SK-N-SH (cell line): ENCODE results near the gene CPED1. TPM values are rescaled to one million over a fixed set of nuclear protein-coding genes. Genes with fewer than 3 reads are reported as not detected.

ENCODE experiments used
- CTCF ChIA-PET: fragments of 300-600, 350-600 bp; formaldehyde crosslinking; extraction: SDS; loops from one replicate; lab custom pipeline; 2021; lab: Yijun Ruan, JAX
- POLR2A ChIA-PET: fragments of 350-600 bp; sonication (Branson Sonifier 250); formaldehyde crosslinking; extraction: SDS; loops from one replicate; lab custom pipeline; 2020; ENCODE audit warnings: antibody characterized with exemption, inconsistent platforms; lab: Yijun Ruan, JAX
- DNase-seq: peaks from one replicate; pipeline ENCODE4 v3.0.0; 2012
- H2AFZ ChIP-seq: fragments of 200-600 bp; sonication (generic); 2 replicates; pipeline ENCODE4 v1.8.1; 2016; ENCODE audit warnings: antibody characterized with exemption, mild to moderate bottlenecking, low read depth
- H3F3A ChIP-seq: fragments of 200-600 bp; sonication (generic); replicated peaks from 2 replicates; pipeline ENCODE3; 2016; ENCODE audit warnings: antibody characterized with exemption, mild to moderate bottlenecking; ENCODE audit not compliant: insufficient read depth
- H3K27ac ChIP-seq, 2 experiments: fragments of 200-500 bp in 1 of 2; fragments of 200-600 bp in 1 of 2; sonication (Bioruptor generic) in 1 of 2; sonication (generic), shearing (Covaris generic) in 1 of 2; 2 replicates each; pipeline versions ENCODE4 v1.5.1 to v1.6.1; 2014 to 2016; ENCODE audit warnings: low read depth in 2 of 2, inconsistent platforms in 1 of 2, low read length in 1 of 2, mild to moderate bottlenecking in 1 of 2, mixed read lengths in 1 of 2
- H3K27me3 ChIP-seq: fragments of 200-600 bp; sonication (generic), shearing (Covaris generic); 2 replicates; pipeline ENCODE4 v1.6.1; 2016; ENCODE audit warnings: mixed run types; ENCODE audit not compliant: insufficient read depth
- H3K36me3 ChIP-seq, 2 experiments: fragments of 200-500 bp in 1 of 2; fragments of 200-600 bp in 1 of 2; sonication (Bioruptor generic) in 1 of 2; sonication (generic) in 1 of 2; replicated peaks in 1 of 2; 2 replicates each; pipeline versions ENCODE3 to v1.5.1; 2014 to 2016; ENCODE audit warnings: low read length in 1 of 2, mild to moderate bottlenecking in 1 of 2; ENCODE audit not compliant: insufficient read depth in 2 of 2, control insufficient read depth in 1 of 2
- H3K4me1 ChIP-seq, 2 experiments: fragments of 200-500 bp in 1 of 2; fragments of 200-600 bp in 1 of 2; sonication (Bioruptor generic) in 1 of 2; sonication (generic), shearing (Covaris generic) in 1 of 2; 2 replicates each; pipeline versions ENCODE4 v1.5.1 to v1.6.1; 2014 to 2016; ENCODE audit warnings: low read depth in 1 of 2, low read length in 1 of 2, mixed run types in 1 of 2; ENCODE audit not compliant: insufficient read depth in 2 of 2, control insufficient read depth in 1 of 2
- H3K4me2 ChIP-seq: fragments of 200-600 bp; sonication (generic), shearing (Covaris generic); 2 replicates; pipeline ENCODE4 v1.6.1; 2017; ENCODE audit warnings: mixed run types
- H3K4me3 ChIP-seq, 2 experiments: fragments of 200-500 bp in 1 of 2; fragments of 200-600 bp in 1 of 2; sonication (Bioruptor generic) in 1 of 2; sonication (generic), shearing (Covaris generic) in 1 of 2; 2 replicates each; pipeline versions ENCODE4 v1.5.1 to v1.8.1; 2014 to 2016; ENCODE audit warnings: low read depth in 2 of 2, inconsistent platforms in 1 of 2, low read length in 1 of 2, mild to moderate bottlenecking in 1 of 2, mixed read lengths in 1 of 2, moderate library complexity in 1 of 2
- H3K79me2 ChIP-seq: fragments of 200-600 bp; sonication (generic); 2 replicates; pipeline ENCODE4 v1.8.1; 2017; ENCODE audit warnings: mild to moderate bottlenecking; ENCODE audit not compliant: insufficient read depth
- H3K9ac ChIP-seq: fragments of 200-600 bp; sonication (generic); 2 replicates; pipeline ENCODE4 v1.6.1; 2017; ENCODE audit warnings: mixed run types
- H3K9me2 ChIP-seq: fragments of 200-600 bp; sonication (generic); 2 replicates; pipeline ENCODE4 v1.6.1; 2017; ENCODE audit warnings: mixed run types
- H3K9me3 ChIP-seq: fragments of 200-600 bp; sonication (generic); 2 replicates; pipeline ENCODE4 v1.6.1; 2017; ENCODE audit warnings: mixed run types, mild to moderate bottlenecking, moderate library complexity
- H4K20me1 ChIP-seq: fragments of 200-600 bp; sonication (generic); 2 replicates; pipeline ENCODE4 v1.6.1; 2017; ENCODE audit warnings: mild to moderate bottlenecking, mixed run types; ENCODE audit not compliant: insufficient read depth
- CHD2 ChIP-seq: fragments of 150-350 bp; IDR thresholded peaks from 2 replicates; pipeline ENCODE4 v1.6.1; 2018; ENCODE audit warnings: low read length; ENCODE audit not compliant: partially characterized antibody
- EP300 ChIP-seq, 2 experiments: IDR thresholded peaks; 2 replicates each; pipeline versions ENCODE4 v1.4.0 to v1.6.1; 2012; ENCODE audit warnings: borderline replicate concordance in 1 of 2, low read depth in 1 of 2, low read length in 1 of 2
- FOXM1 ChIP-seq: IDR thresholded peaks from 2 replicates; pipeline ENCODE4 v1.4.0; 2012; ENCODE audit warnings: low read depth, mild to moderate bottlenecking
- GABPA ChIP-seq: IDR thresholded peaks from 2 replicates; pipeline ENCODE4 v1.4.0; 2012; ENCODE audit warnings: low read depth, mild to moderate bottlenecking
- GATA2 ChIP-seq: sonication (generic); formaldehyde crosslinking; IDR thresholded peaks from 2 replicates; pipeline ENCODE4 v1.5.0; 2020; ENCODE audit warnings: mild to moderate bottlenecking, missing genetic modification reagents
- JUND ChIP-seq: IDR thresholded peaks from 2 replicates; pipeline ENCODE4 v1.4.0; 2012
- MXI1 ChIP-seq: IDR thresholded peaks from 2 replicates; pipeline ENCODE4 v1.6.1; 2012; ENCODE audit warnings: mild to moderate bottlenecking, low read depth, low read length, improper control_type of control experiment
- NFIC ChIP-seq: IDR thresholded peaks from 2 replicates; pipeline ENCODE4 v1.4.0; 2012; ENCODE audit warnings: borderline replicate concordance
- NRF1 ChIP-seq: IDR thresholded peaks from 2 replicates; pipeline ENCODE4 v1.6.1; 2012; ENCODE audit warnings: low read depth, mild to moderate bottlenecking, low read length
- POLR2AphosphoS5 ChIP-seq: IDR thresholded peaks from 2 replicates; pipeline ENCODE4 v1.6.1; 2012; ENCODE audit warnings: low read depth, low read length
- RCOR1 ChIP-seq: fragments of 150-350 bp; IDR thresholded peaks from 2 replicates; pipeline ENCODE4 v1.6.1; 2017; ENCODE audit warnings: antibody characterized with exemption, low read length
- RFX5 ChIP-seq: IDR thresholded peaks from 2 replicates; pipeline ENCODE4 v1.6.1; 2012; ENCODE audit warnings: mild to moderate bottlenecking, improper control_type of control experiment, low read length
- TEAD4 ChIP-seq: IDR thresholded peaks from 2 replicates; pipeline ENCODE4 v1.4.0; 2012; ENCODE audit warnings: mild to moderate bottlenecking, borderline replicate concordance; ENCODE audit not compliant: insufficient read depth
- ZBTB33 ChIP-seq: IDR thresholded peaks from 2 replicates; pipeline ENCODE4 v1.4.0; 2012; ENCODE audit warnings: low read depth, borderline replicate concordance
- WGBS: methylation state at CpG from one replicate; pipeline ENCODE4 v1.1.6; 2017; ENCODE audit warnings: low lambda C conversion rate; 5-methylcytosine and 5-hydroxymethylcytosine counted together
- polyA plus RNA-seq, 3 experiments: library from polyadenylated mRNA; depleted of rRNA; stranded (reverse); fragments of >200 nt; gene quantifications; 2 replicates each; pipeline ENCODE4 v1.2.3, GENCODE V29; 2012
- TF ChIP-seq, protein P1 (sequence below): fragments of 200-600 bp; sonication (generic); IDR thresholded peaks from 2 replicates; pipeline ENCODE4 v1.6.1; 2017; ENCODE audit warnings: antibody characterized with exemption, mild to moderate bottlenecking, moderate library complexity
- TF ChIP-seq, protein P2 (sequence below): IDR thresholded peaks from 2 replicates; pipeline ENCODE4 v1.4.0; 2012; ENCODE audit warnings: low read depth, borderline replicate concordance
- TF ChIP-seq, protein P3 (sequence below): IDR thresholded peaks from 2 replicates; pipeline ENCODE4; 2012

Gene CPED1
- polyA plus RNA-seq, 1 of the 3 experiments (the other 2 are of a cell fraction) = 4.4 TPM

DNA sequence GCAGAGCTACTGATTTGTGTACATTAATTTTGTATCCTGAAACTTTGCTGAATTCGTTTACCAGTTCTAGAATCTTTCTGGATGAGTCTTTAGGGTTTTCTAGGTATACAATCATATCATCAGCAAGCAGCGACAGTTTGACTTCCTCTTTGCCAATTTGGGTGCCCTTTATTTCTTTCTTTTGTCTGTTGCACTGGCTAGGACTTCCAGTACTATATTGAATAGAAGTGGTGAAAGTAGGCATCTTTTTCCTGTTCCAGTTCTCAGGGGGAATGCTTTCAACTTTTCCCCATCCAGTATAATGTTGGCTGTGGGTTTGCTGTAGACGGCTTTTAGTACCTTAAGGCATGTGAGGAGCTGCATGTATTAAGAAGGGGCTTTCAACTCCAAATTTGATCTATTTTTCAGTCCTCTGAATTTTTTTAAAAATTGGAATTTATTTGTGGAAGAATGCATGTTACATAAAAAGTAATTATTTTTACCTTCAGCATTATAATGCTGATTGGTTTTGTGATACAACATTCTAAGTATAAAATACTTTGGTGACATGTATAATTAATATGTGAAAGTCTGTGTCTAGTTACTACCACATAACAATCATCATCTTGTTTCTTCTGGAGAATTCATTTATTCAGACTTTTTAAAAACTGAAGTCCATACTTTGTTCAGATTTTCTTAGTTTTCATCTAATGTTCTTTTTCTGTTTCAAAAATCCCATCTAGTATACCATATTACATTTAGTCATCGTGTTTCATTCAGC lies 49.6 kb downstream of the CPED1 start:
- CTCF ChIA-PET = interaction anchor here (1.2 to 7.1 kb wide), 6 partner anchors 10 to 70 kb away, joined by 4 to 68 read pairs (median 6); partner anchors contain the start of gene CPED1
- POLR2A ChIA-PET = no interaction called here
- 74% methylated on average over 4 of the region's 4 CpGs for WGBS

DNA sequence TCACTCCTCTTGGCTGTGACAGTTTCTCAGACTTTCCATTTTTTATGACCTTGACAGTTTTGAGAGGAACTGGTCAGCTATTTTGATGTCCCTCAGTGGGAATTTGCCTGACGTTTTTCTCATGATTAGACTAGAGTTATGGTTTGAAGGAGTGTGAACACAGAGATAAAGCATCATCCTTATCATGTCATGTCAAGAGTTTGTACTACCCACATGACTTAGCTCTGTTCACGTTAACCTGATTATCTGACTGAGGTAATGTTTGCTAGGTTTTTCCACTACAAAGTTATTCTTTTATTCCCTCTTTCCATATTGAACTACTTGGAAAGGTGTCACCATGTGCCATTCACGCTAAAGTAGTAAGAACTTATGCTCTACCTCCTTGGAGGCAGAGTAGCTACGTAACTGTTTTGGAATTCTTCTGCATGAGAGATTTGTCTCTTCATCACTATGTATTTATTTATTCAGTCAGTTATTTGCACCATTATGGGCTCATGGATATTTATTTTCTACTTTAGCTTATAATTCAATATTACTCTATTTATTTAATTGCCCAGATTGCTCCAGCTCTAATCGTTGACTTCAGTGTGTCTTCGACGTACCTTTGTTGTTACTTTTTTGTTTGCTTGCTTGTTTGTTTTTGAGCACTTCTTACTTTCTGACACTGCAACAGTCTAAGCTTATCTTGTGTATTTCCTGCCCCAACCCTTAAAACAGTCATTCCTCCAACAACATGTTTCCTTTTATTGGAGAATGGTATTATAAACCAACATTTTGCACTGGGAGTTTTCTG lies 50.4 kb downstream of the CPED1 start:
- Histone ChIP-seq H3K4me3 (no peak overlapping the region), H3K9me3 (no peaks in the 10 kb centered on the region), H3K9me2 (no peaks in the 10 kb centered on the region), H3K4me1 (peaks cover 0 to 9% of the 10 kb centered on the region in 2 experiments; a peak in 2 of 4 replicates), H4K20me1 (no peaks in the 10 kb centered on the region), H3K27me3 (no peaks in the 10 kb centered on the region), H3K27ac (no peak overlapping the region), H3F3A (peaks cover 4% of the 10 kb centered on the region), H3K4me2 (no peak overlapping the region), H2AFZ (no peak overlapping the region), H3K36me3 (peaks cover 0 to 4% of the 10 kb centered on the region in 2 experiments), H3K9ac (no peak overlapping the region), H3K79me2 (no peaks in the 10 kb centered on the region)
- ChIA-PET POLR2A (no interaction called here), CTCF (interaction anchor here (1.2 to 7.1 kb wide), 6 partner anchors 10 to 69 kb away, joined by 4 to 68 read pairs (median 6); partner anchors contain the start of gene CPED1)
- no peak for DNase-seq
- 85% methylated on average over 7 of the region's 7 CpGs for WGBS
- TF ChIP-seq JUND (no peak), FOXM1 (no peak), RCOR1 (no peak), EP300 (IDR thresholded peaks at IDR 0.05; ENCODE audit: borderline replicate concordance in 1 of 2, low read depth in 1 of 2, low read length in 1 of 2) (no peak), GATA2 (CRISPR knock-in tag) (no peak), TEAD4 (no peak), CHD2 (no peak)
- TF ChIP-seq, protein P1, sequence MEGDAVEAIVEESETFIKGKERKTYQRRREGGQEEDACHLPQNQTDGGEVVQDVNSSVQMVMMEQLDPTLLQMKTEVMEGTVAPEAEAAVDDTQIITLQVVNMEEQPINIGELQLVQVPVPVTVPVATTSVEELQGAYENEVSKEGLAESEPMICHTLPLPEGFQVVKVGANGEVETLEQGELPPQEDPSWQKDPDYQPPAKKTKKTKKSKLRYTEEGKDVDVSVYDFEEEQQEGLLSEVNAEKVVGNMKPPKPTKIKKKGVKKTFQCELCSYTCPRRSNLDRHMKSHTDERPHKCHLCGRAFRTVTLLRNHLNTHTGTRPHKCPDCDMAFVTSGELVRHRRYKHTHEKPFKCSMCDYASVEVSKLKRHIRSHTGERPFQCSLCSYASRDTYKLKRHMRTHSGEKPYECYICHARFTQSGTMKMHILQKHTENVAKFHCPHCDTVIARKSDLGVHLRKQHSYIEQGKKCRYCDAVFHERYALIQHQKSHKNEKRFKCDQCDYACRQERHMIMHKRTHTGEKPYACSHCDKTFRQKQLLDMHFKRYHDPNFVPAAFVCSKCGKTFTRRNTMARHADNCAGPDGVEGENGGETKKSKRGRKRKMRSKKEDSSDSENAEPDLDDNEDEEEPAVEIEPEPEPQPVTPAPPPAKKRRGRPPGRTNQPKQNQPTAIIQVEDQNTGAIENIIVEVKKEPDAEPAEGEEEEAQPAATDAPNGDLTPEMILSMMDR = no peak
- TF ChIP-seq, protein P2, sequence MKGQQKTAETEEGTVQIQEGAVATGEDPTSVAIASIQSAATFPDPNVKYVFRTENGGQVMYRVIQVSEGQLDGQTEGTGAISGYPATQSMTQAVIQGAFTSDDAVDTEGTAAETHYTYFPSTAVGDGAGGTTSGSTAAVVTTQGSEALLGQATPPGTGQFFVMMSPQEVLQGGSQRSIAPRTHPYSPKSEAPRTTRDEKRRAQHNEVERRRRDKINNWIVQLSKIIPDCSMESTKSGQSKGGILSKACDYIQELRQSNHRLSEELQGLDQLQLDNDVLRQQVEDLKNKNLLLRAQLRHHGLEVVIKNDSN = no peak

More for the DNA sequence above, 49.6 kb downstream of the CPED1 start:
- TF ChIP-seq ZBTB33 = no peak
- TF ChIP-seq CHD2 = no peak
- no peak for TF ChIP-seq NRF1
- no peak for TF ChIP-seq EP300 (IDR thresholded peaks at IDR 0.05; ENCODE audit: borderline replicate concordance in 1 of 2, low read depth in 1 of 2, low read length in 1 of 2)
- TF ChIP-seq NFIC = no peak
- TF ChIP-seq, protein P3, sequence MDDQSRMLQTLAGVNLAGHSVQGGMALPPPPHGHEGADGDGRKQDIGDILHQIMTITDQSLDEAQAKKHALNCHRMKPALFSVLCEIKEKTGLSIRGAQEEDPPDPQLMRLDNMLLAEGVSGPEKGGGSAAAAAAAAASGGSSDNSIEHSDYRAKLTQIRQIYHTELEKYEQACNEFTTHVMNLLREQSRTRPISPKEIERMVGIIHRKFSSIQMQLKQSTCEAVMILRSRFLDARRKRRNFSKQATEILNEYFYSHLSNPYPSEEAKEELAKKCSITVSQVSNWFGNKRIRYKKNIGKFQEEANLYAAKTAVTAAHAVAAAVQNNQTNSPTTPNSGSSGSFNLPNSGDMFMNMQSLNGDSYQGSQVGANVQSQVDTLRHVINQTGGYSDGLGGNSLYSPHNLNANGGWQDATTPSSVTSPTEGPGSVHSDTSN = no peak
- TF ChIP-seq RFX5 = no peak
- no peak for TF ChIP-seq MXI1
- TF ChIP-seq FOXM1 = no peak
- no peak for TF ChIP-seq POLR2AphosphoS5
- TF ChIP-seq GABPA = no peak
- peaks cover 0 to 4% of the 10 kb centered on the region in 2 experiments for H3K36me3 ChIP-seq
- H3K27ac ChIP-seq = no peak overlapping the region
- no peak overlapping the region for H2AFZ ChIP-seq
- H4K20me1 ChIP-seq = no peaks in the 10 kb centered on the region
- peaks cover 0 to 9% of the 10 kb centered on the region in 2 experiments; a peak in 2 of 4 replicates for H3K4me1 ChIP-seq
- no peaks in the 10 kb centered on the region for H3K9me3 ChIP-seq
- peaks cover 4% of the 10 kb centered on the region for H3F3A ChIP-seq
- no peaks in the 10 kb centered on the region for H3K79me2 ChIP-seq
- no peak for DNase-seq
- no peaks in the 10 kb centered on the region for H3K27me3 ChIP-seq
- no peaks in the 10 kb centered on the region for H3K9me2 ChIP-seq
- H3K9ac ChIP-seq = no peak overlapping the region
- no peak overlapping the region for H3K4me3 ChIP-seq
- no peak overlapping the region for H3K4me2 ChIP-seq
